GM12891 (cell line): ENCODE data around the gene RNASEH2C.

Source experiments
- PAX5 ChIP-seq: IDR thresholded peaks from 2 replicates; pipeline ENCODE4 v1.6.1; 2011; ENCODE audit warnings: low read length, moderate library complexity, mild to moderate bottlenecking; ENCODE audit not compliant: insufficient read depth, severe bottlenecking
- POLR2A ChIP-seq: IDR thresholded peaks from 2 replicates; pipeline ENCODE4 v1.6.1; 2011; ENCODE audit warnings: low read depth, low read length, control low read depth
- POLR2AphosphoS5 ChIP-seq: IDR thresholded peaks from 2 replicates; pipeline ENCODE4 v1.6.1; 2011; ENCODE audit warnings: low read depth, low read length, control low read depth
- SPI1 ChIP-seq: IDR thresholded peaks from 2 replicates; pipeline ENCODE4 v1.6.1; 2011; ENCODE audit warnings: low read depth, low read length, control low read depth
- TAF1 ChIP-seq: IDR thresholded peaks from 2 replicates; pipeline ENCODE4 v1.6.1; 2011; ENCODE audit warnings: low read depth, low read length, control low read depth

- TF ChIP-seq POLR2A: no peak
- no peak for TF ChIP-seq TAF1
- TF ChIP-seq POLR2AphosphoS5: no peak
- TF ChIP-seq SPI1: no peak
- no peak for TF ChIP-seq PAX5
These were observed 7.3 kb upstream of the RNASEH2C start for GRCh38 chr11:65727865-65728264.
